ENCODE results near the gene NDFIP2. TPM values are rescaled to one million over a fixed set of nuclear protein-coding genes. Genes with fewer than 3 reads are reported as not detected.

NDFIP2 gene
- total and polyA plus RNA-seq, 10 of the 15 experiments (the other 5 are each of a cell fraction or from before 2014, with no cell fraction given) = 17.9 to 57.2 (median 30.6) TPM

- FAIRE-seq (no peak), ATAC-seq (no peak), DNase-seq (ENCODE audit: low read depth, low spot score) (no peak)
- CTCF ChIA-PET = interaction anchor here (0.7 kb wide), 1 partner anchor 158 kb away, joined by 4 read pairs; no protein-coding TSS in a partner anchor
- SMC1A ChIA-PET (ENCODE audit: uncharacterized antibody, unreplicated experiment) = interaction anchor here (0.6 to 1.1 kb wide), 2 partner anchors 15 to 652 kb away, joined by 3 to 4 read pairs; no protein-coding TSS in a partner anchor
- Histone ChIP-seq H3K9ac (ENCODE audit: control insufficient read depth, insufficient read depth, low read length) (no peak overlapping the region), H3K27me3 (replicated peaks in 1 of 2; ENCODE audit: control insufficient read depth in 2 of 2, insufficient read depth in 2 of 2, low read length in 1 of 2) (no peaks in the 10 kb centered on the region), H3K9me3 (replicated peaks; ENCODE audit: control insufficient read depth, insufficient read depth, low read length) (no peaks in the 10 kb centered on the region), H3K79me2 (ENCODE audit: control insufficient read depth, insufficient read depth, low read length) (no peaks in the 10 kb centered on the region), H3K4me3 (no peak overlapping the region), H3K4me1 (ENCODE audit: control insufficient read depth, insufficient read depth, low read length) (no peaks in the 10 kb centered on the region), H3K4me2 (ENCODE audit: control insufficient read depth, insufficient read depth) (no peak overlapping the region), H3K27ac (ENCODE audit: control insufficient read depth, insufficient read depth) (no peak overlapping the region), H3K36me3 (ENCODE audit: control insufficient read depth in 2 of 2, insufficient read depth in 2 of 2, low read length in 1 of 2) (no peaks in the 10 kb centered on the region), H4K20me1 (ENCODE audit: control insufficient read depth, insufficient read depth) (no peaks in the 10 kb centered on the region), H2AFZ (ENCODE audit: control insufficient read depth, low read depth, low read length) (no peak overlapping the region)
- in situ Hi-C loops (cut with MboI) (no loop called here), intact Hi-C loops (cut with micrococcal nuclease; ENCODE audit: unreplicated experiment) (no loop called here)
- WGBS (ENCODE audit: insufficient coverage, insufficient replicate concordance, low lambda C conversion rate, missing lambda C conversion rate) = 60% methylated on average over 4 of the region's 4 CpGs
- no TSS peak for BruUV-seq (replicated peaks)
- RAD21 ChIA-PET (ENCODE audit: unreplicated experiment) = no interaction called here
- POLR2A ChIA-PET = no interaction called here
- no peak for TF ChIP-seq SIN3A (IDR thresholded peaks at IDR 0.05; ENCODE audit: low read depth, low read length)
- TF ChIP-seq POLR2AphosphoS2 (IDR thresholded peaks at IDR 0.05; ENCODE audit: low read depth, low read length) = no peak
- no peak for TF ChIP-seq JUNB (IDR thresholded peaks at IDR 0.05)
- TF ChIP-seq SKIL (IDR thresholded peaks at IDR 0.05; ENCODE audit: low read depth, poor library complexity, severe bottlenecking) = no peak
- TF ChIP-seq PML (IDR thresholded peaks at IDR 0.05; ENCODE audit: low read length) = no peak
- no peak for TF ChIP-seq HDAC2 (IDR thresholded peaks at IDR 0.05)
- TF ChIP-seq PAX5 (IDR thresholded peaks at IDR 0.05; ENCODE audit: borderline replicate concordance, low read depth, low read length) = no peak
- no peak for TF ChIP-seq ZNF24 (IDR thresholded peaks at IDR 0.05)
- no peak for TF ChIP-seq PRDM15 (CRISPR knock-in tag; IDR thresholded peaks at IDR 0.05)
- TF ChIP-seq TARDBP (IDR thresholded peaks at IDR 0.05; ENCODE audit: borderline replicate concordance) = no peak
- TF ChIP-seq SP1 (IDR thresholded peaks at IDR 0.05; ENCODE audit: low read depth, low read length) = no peak
- no peak for TF ChIP-seq MEF2B (IDR thresholded peaks at IDR 0.05; ENCODE audit: partially characterized antibody, poor library complexity, severe bottlenecking)
- no peak for TF ChIP-seq EED (IDR thresholded peaks at IDR 0.05; ENCODE audit: low read depth)
- no peak for TF ChIP-seq FOS (IDR thresholded peaks at IDR 0.05; ENCODE audit: borderline replicate concordance, extremely low read depth, insufficient read length)
- no peak for TF ChIP-seq PBX3 (IDR thresholded peaks at IDR 0.05; ENCODE audit: insufficient replicate concordance, low read depth, low read length)
- no peak for TF ChIP-seq BHLHE40 (IDR thresholded peaks at IDR 0.05; ENCODE audit: borderline replicate concordance in 1 of 2, low read depth in 2 of 2, low read length in 1 of 2)
- no peak for TF ChIP-seq HSF1 (IDR thresholded peaks at IDR 0.05; ENCODE audit: low read depth, low read length)
Measured at GRCh38 chr13:79581870-79582315, 100.9 kb downstream of the NDFIP2 start.
